Ascending aorta (tissue), 2 donors: Measurements from ENCODE around the gene GPC3. TPM values are rescaled to one million over a fixed set of nuclear protein-coding genes. Genes with fewer than 3 reads are reported as not detected.

Experiments
- DNase-seq, 2 donors: peaks; one replicate each; pipeline ENCODE4 v3.0.0-alpha.2; 2019; ENCODE audit warnings: low spot score in 2 of 2
- H3K27ac ChIP-seq, 2 donors: fragments of 200-600 bp; sonication (generic); one replicate each; pipeline ENCODE4 v1.5.1; 2016 to 2017; ENCODE audit warnings: mild to moderate bottlenecking in 1 of 2
- H3K27me3 ChIP-seq: fragments of 200-600 bp; sonication (generic); one replicate; pipeline ENCODE4 v1.5.1; 2017
- H3K36me3 ChIP-seq, 2 donors: fragments of 200-600 bp; sonication (generic); one replicate each; pipeline ENCODE4 v1.5.1; 2016
- H3K4me1 ChIP-seq, 2 donors: fragments of 200-600 bp; sonication (generic); one replicate each; pipeline ENCODE4 v1.5.1; 2016 to 2017; ENCODE audit warnings: mild to moderate bottlenecking in 1 of 2
- H3K4me3 ChIP-seq, 2 donors: fragments of 200-600 bp; sonication (generic); one replicate each; pipeline ENCODE4 v1.5.1; 2016 to 2017; ENCODE audit warnings: mild to moderate bottlenecking in 1 of 2
- H3K9me3 ChIP-seq, 2 donors: fragments of 200-600 bp; sonication (generic); one replicate each; pipeline ENCODE4 v1.5.1; 2016
- CTCF ChIP-seq, 3 experiments: fragments of 200-600 bp in 2 of 3; fragments of 450-650 bp in 1 of 3; sonication (generic) in 2 of 3; IDR thresholded peaks; one replicate each; pipeline ENCODE4 v1.5.1; 2016 to 2019; ENCODE audit warnings: antibody characterized with exemption in 3 of 3, mild to moderate bottlenecking in 1 of 3, moderate library complexity in 1 of 3
- intact Hi-C: fragments of 100-400 bp; cut with DNase I; formaldehyde crosslinking; loops from one replicate; pipeline ENCODE4 v1.15.1; 2023
- total RNA-seq: library from RNA; depleted of rRNA; stranded (reverse); fragments of >200 nt; gene quantifications from one replicate; pipeline ENCODE4 v1.1.0, GENCODE V29; 2016

Gene GPC3
- total RNA-seq, 1 donor from 2014 or later, result 0.75 TPM

GRCh38 chrX:133535066-133535465 lies 450.3 kb downstream of the GPC3 start:
- no peak overlapping the region for H3K4me3 ChIP-seq
- H3K4me1 ChIP-seq, result no peaks in the 10 kb centered on the region
- no peaks in the 10 kb centered on the region for H3K27me3 ChIP-seq
- H3K9me3 ChIP-seq, result no peaks in the 10 kb centered on the region
- TF ChIP-seq CTCF (IDR thresholded peaks at IDR 0.05), result no peak
- H3K27ac ChIP-seq, result no peak overlapping the region
- no peaks in the 10 kb centered on the region for H3K36me3 ChIP-seq
- no peak for DNase-seq
- intact Hi-C loops, result no loop called here

- no peak for DNase-seq
- TF ChIP-seq CTCF (IDR thresholded peaks at IDR 0.05), result no peak
- H3K27me3 ChIP-seq, result no peaks in the 10 kb centered on the region
- H3K4me3 ChIP-seq, result no peak overlapping the region
- no peaks in the 10 kb centered on the region for H3K4me1 ChIP-seq
- intact Hi-C loops, result no loop called here
- no peaks in the 10 kb centered on the region for H3K36me3 ChIP-seq
- H3K9me3 ChIP-seq, result no peaks in the 10 kb centered on the region
- no peak overlapping the region for H3K27ac ChIP-seq
These were observed 451.2 kb downstream of the GPC3 start for GRCh38 chrX:133534172-133534571.

GRCh38 chrX:133533249-133533648 lies 452.1 kb downstream of the GPC3 start:
- Histone ChIP-seq H3K27me3 (no peaks in the 10 kb centered on the region), H3K4me3 (no peak overlapping the region), H3K9me3 (no peaks in the 10 kb centered on the region), H3K4me1 (no peaks in the 10 kb centered on the region), H3K36me3 (no peaks in the 10 kb centered on the region), H3K27ac (no peak overlapping the region)
- TF ChIP-seq CTCF (IDR thresholded peaks at IDR 0.05), result no peak
- intact Hi-C loops, result no loop called here
- no peak for DNase-seq

- no peaks in the 10 kb centered on the region for H3K36me3 ChIP-seq
- no peak for TF ChIP-seq CTCF (IDR thresholded peaks at IDR 0.05)
- H3K9me3 ChIP-seq, result no peaks in the 10 kb centered on the region
- no peaks in the 10 kb centered on the region for H3K4me1 ChIP-seq
- H3K27ac ChIP-seq, result no peak overlapping the region
- DNase-seq, result no peak
- no peaks in the 10 kb centered on the region for H3K27me3 ChIP-seq
- H3K4me3 ChIP-seq, result no peak overlapping the region
- intact Hi-C loops, result no loop called here
These were observed 454.4 kb downstream of the GPC3 start for GRCh38 chrX:133530960-133531359.

GRCh38 chrX:133529578-133529977 lies 455.8 kb downstream of the GPC3 start:
- no peak for TF ChIP-seq CTCF (IDR thresholded peaks at IDR 0.05)
- no peak overlapping the region for H3K27ac ChIP-seq
- H3K36me3 ChIP-seq, result no peaks in the 10 kb centered on the region
- DNase-seq, result no peak
- H3K4me3 ChIP-seq, result no peak overlapping the region
- no peaks in the 10 kb centered on the region for H3K27me3 ChIP-seq
- no peaks in the 10 kb centered on the region for H3K4me1 ChIP-seq
- intact Hi-C loops, result no loop called here
- H3K9me3 ChIP-seq, result no peaks in the 10 kb centered on the region

GRCh38 chrX:133527825-133528224 lies 457.6 kb downstream of the GPC3 start:
- Histone ChIP-seq H3K4me3 (no peak overlapping the region), H3K4me1 (no peaks in the 10 kb centered on the region), H3K27me3 (no peaks in the 10 kb centered on the region), H3K36me3 (no peaks in the 10 kb centered on the region), H3K9me3 (no peaks in the 10 kb centered on the region), H3K27ac (no peak overlapping the region)
- TF ChIP-seq CTCF (IDR thresholded peaks at IDR 0.05), result no peak
- intact Hi-C loops, result no loop called here
- DNase-seq, result no peak
